Endothelial cell of hepatic sinusoid (primary cell): ENCODE data around the gene CLEC7A.

Source experiments
- in situ Hi-C: cut with HindIII; loops from 2 replicates; pipeline ENCODE4 v1.10.0; 2017; ENCODE audit warnings: low sequenced_read_pairs

CLEC7A gene

GRCh38 chr12:10095971-10096370 lies 34.0 kb downstream of the CLEC7A start:
- in situ Hi-C loops: no loop called here

DNA sequence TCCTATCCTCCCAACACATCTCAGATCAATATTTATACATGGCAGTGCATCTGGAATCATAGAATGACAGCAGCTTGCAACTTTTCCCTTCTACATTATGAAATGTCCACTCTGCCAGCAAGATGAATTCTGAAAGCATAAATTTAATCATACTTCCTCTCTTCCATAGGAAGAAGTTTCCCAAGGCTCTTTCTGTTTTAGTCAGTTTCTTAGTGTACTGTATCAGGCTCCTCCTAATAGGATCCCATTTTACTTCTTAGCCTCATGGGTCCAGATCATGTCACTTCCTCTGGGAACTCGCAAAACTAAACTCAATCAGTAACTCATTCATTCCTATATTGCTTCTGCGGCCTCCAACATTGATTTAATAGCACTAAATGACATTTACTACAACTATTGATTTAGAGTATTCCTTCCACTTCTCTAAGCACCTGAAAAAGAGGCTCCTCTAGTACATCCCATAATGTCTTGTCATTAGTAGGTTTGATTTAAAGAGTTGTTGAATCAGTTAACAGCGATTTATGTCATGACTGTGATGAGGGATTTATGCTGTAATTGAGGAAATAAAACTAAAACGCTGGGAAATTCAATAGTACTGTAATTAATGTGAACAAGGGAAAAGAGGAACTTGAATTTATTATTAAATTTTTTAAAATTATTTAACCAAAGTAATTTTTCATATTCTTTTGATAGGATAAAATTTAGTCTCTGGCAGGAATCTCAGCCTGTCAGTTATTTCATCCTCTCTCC lies 35.2 kb downstream of the CLEC7A start:
- in situ Hi-C loops: no loop called here

DNA sequence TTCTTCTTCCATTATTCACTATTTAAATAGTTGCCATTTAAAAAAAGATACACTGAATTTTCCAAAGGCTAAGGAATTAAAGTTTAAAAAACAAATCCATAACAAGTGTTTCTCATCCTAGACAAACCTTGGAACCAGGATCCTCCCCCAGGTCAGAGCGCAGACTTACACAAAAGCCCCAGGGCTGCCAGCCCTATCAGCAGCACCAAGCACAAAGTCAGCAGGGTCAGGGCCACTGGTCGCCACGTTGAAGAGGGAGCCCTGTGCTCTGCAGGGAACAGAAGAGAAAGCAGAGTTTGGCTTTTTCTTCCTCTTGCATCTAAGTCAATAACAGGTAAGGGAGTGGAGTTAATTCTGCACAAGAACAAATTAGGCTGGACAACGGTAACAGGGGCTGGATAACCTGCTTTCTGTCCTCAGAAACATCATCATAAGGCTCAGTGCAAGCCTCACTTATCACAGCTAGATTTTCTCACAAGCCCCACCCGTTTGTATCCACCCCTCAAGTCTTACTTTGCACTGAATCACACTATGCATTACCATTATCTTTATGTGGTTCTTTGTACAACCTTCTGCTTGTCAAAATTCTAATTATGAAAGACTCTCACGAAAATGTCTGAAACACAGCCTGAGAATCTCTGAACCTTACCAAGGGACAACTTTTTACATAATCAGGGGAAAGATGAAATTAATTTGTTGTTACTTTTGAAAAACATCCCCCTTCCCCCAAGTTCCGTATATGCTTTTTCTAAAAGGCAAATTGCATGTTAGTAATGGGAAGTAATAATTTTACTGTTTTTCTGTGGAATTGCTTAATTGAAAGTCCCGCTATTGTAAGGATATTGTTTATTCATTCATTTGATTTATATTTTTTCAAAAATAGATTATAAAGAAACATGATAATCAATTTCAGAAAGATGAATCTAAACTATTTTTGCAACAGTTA lies 40.8 kb downstream of the CLEC7A start:
- in situ Hi-C loops: no loop called here

GRCh38 chr12:10088031-10088430 lies 42.0 kb downstream of the CLEC7A start:
- in situ Hi-C loops: no loop called here

GRCh38 chr12:10086387-10086786 lies 43.6 kb downstream of the CLEC7A start:
- in situ Hi-C loops: no loop called here

DNA sequence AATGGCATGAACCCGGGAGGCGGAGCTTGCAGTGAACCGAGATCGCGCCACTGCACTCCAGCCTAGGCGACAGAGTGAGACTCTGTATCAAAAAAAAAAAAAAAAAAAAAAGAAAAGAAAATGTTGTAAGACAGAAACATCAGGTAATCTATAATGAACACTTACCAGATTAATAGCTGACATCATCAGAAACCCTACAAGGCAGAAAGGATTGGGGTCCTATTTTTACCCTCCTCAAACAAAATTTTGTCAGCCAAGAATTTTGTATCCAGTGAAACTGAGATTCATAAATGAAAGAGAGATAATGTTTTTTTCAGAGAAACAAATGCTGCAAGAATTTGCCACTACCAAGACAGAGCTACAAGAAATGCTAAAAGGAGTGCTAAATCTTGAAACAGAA lies 45.3 kb downstream of the CLEC7A start:
- in situ Hi-C loops: loop anchor here (5.0 kb wide), 1 partner anchor 68 kb away; no protein-coding TSS in a partner anchor

- in situ Hi-C loops: loop anchor here (5.0 kb wide), 1 partner anchor 70 kb away; no protein-coding TSS in a partner anchor
Measured at GRCh38 chr12:10082117-10082874, 47.7 kb downstream of the CLEC7A start.

DNA sequence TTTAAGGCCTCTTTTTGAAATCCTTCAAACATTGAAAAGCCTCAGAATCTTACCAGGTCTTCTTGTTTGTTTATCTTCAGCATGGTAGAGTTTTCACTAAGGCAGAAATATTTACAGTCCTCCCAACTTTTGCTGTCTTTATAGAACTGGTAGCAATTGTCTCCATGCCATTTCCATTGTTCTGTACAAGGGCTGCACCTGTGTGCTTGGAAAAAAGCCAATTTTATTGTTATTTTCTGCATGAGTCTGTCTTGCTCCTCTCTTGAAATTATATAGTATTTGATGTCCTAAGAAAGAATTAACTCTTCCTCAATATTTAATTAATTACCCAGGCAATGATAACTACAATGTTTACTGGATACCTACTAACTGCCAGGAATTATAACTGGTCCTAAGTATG lies 54.5 kb downstream of the CLEC7A start:
- in situ Hi-C loops: no loop called here

DNA sequence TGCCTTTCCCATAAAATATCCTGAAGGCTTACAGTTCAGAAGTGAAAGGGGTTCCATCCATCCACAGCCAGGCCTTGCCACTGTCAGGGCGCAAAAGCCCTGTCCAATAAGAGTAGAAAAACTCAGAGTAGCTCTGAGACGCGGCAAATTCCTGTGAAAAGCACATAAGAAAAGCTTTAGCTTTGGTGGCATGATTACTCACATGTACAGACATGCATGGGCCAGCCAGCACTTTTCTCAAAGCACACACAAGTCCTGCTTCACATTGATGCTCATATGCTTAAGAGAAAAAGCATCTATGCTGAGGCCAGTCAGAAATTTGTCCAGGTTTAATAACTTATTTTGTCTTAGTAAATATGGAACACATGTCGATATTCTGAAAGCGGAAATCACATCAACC lies 56.7 kb downstream of the CLEC7A start:
- in situ Hi-C loops: no loop called here

DNA sequence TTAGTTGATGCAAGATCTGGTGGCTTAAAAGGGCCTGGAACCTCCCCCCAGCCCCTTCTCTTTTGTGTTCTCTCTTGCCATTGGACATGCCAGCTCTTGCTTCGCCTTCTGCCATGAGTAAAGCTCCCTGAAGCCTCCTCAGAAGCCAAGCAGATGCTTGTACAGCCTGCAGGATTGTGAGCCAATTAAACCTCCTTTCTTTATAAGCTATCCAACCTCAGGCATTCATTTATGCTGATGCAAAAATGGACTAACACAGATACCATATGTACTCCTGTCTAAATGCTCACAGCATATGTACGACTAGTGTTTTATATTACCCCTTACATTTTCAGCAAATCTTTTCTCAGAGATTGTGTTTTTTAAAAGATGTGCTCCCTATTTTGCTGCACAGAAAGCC lies 57.9 kb downstream of the CLEC7A start:
- in situ Hi-C loops: no loop called here

GRCh38 chr12:10070380-10070779 lies 59.6 kb downstream of the CLEC7A start:
- in situ Hi-C loops: no loop called here

DNA sequence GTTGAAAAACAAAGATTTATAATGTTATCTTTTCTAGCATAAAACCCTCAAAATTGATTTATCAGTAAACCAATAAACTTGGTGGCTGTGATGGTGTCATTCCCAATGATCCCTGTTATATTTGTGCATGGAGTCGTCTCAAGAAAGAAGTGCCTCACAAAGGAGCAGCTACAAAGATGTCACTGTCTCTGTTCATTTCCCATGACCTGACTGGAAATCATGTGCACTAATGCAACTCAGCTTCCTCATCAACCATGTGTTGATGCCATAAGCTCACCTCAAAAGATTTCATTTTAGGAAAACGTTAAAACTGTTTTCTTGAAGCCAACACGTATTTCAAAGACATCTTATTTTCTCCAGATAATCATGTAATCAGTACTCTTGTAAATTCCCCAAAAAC lies 60.0 kb downstream of the CLEC7A start:
- in situ Hi-C loops: no loop called here

- in situ Hi-C loops: no loop called here
Measured at GRCh38 chr12:10069099-10069498, 60.9 kb downstream of the CLEC7A start.

DNA sequence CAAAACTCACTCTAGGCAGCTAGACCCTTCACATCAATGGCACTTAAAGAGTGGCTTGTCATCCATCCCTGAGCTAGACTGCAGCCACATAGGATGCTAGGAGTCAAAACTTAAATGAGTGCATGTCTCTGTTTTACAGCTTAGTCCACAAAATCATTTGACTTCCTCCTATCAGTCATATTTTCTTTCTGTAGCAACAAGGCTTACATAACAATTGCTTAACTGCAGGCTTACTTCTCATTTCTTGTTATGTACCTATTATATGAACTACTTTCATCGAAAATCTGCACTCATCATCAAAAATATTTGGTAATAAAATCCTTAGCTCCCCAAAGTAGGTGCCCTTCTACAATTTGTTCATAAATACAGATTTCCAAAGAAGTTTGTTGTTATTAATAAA lies 61.4 kb downstream of the CLEC7A start:
- in situ Hi-C loops: no loop called here

DNA sequence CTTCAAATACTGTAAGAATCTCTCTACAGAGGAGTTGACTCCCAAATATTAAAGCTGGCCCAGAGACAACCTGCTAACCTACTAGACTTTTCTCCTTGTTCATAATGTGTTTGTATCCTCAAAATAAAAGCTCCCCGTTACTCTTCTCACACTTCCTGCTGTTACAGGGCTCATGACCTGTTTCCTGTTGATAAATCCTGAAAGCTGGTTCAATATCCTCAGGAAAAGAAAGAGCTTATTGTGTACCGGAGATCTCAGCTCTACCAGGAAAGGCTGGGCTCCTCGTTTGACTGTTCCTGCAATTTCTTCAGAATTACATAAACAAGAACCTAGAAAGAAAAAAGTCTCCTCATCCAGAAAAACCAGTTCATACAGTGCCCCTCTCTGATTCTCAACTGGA lies 62.1 kb downstream of the CLEC7A start:
- in situ Hi-C loops: no loop called here

DNA sequence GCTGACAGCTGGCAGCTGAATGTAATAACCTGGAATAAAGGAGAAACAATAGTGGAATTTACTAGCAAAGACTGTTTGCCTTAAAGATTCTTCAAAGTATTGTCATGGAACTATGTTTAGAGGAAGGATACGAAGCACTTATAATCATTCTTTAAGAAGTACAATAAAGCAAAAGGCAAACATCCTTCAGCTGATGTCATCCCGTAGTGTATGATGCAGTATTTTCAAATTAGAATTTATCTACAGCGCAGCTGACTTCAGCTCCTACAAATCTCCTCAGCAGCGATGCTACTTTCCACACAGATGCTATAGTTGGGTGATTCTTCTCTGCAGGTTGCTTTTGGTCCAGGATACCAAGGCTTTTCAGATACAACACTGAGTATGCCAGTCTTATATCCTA lies 62.7 kb downstream of the CLEC7A start:
- in situ Hi-C loops: no loop called here
